HepG2 (cell line): ENCODE results near the gene BCLAF1. TPM values are rescaled to one million over a fixed set of nuclear protein-coding genes. Genes with fewer than 3 reads are reported as not detected.

Source experiments
- ATAC-seq: fragments of 200-7000 bp; cut with Tn5 transposase; 3 replicates; pipeline ENCODE4 v1.9.1; 2020; ENCODE audit warnings: mild to moderate bottlenecking, moderate library complexity
- BruUV-seq: library from RNA; stranded (reverse); fragments of 400-500 nt; replicated peaks from 2 replicates; lab custom pipeline; 2021; lab: Mats Ljungman, UMichigan
- CTCF ChIA-PET: fragments of 300-600 bp; formaldehyde crosslinking; extraction: SDS; loops from one replicate; lab custom pipeline; 2021; ENCODE audit warnings: low total read pairs, inconsistent platforms, low intra/inter-chr PET ratio; lab: Yijun Ruan, JAX
- POLR2A ChIA-PET: fragments of 350-600 bp; sonication (Branson Sonifier 250); formaldehyde crosslinking; loops from one replicate; lab custom pipeline; 2020; ENCODE audit warnings: antibody characterized with exemption, inconsistent platforms; lab: Yijun Ruan, JAX
- DNase-seq: peaks from one replicate; pipeline ENCODE4 v3.0.0-alpha.2; 2015; ENCODE audit warnings: low spot score
- FAIRE-seq: peaks from 3 replicates; lab custom pipeline; 2011; peaks lifted over from hg19 to GRCh38; lab: Jason Lieb, UNC
- H2AFZ ChIP-seq: one replicate; pipeline ENCODE4 v1.6.1; 2011; ENCODE audit warnings: low read length, inconsistent platforms
- H3K27ac ChIP-seq: fragments of 300-600 bp; 3 replicates; pipeline ENCODE4 v1.8.0; 2011; ENCODE audit warnings: mixed run types, mild to moderate bottlenecking, mixed read lengths, low read length, inconsistent platforms; ENCODE audit not compliant: insufficient read depth; ENCODE audit errors: extremely low read length
- H3K27me3 ChIP-seq, 2 experiments: fragments of 200-600 bp in 1 of 2; 2 replicates in 1 of 2; 3 replicates in 1 of 2; pipeline versions ENCODE4 v1.6.0 to v1.8.0; 2011; ENCODE audit warnings: low read length in 2 of 2, mild to moderate bottlenecking in 2 of 2, moderate library complexity in 2 of 2, inconsistent platforms in 1 of 2; ENCODE audit not compliant: insufficient read depth in 2 of 2, control insufficient read depth in 1 of 2
- H3K36me3 ChIP-seq, 2 experiments: fragments of 200-600 bp in 1 of 2; replicated peaks in 1 of 2; 2 replicates in 1 of 2; 3 replicates in 1 of 2; pipeline versions ENCODE4 v1.5.1 to v1.8.0; 2011; ENCODE audit warnings: low read length in 2 of 2, inconsistent platforms in 1 of 2; ENCODE audit not compliant: insufficient read depth in 2 of 2, control insufficient read depth in 1 of 2
- H3K4me1 ChIP-seq: 2 replicates; pipeline ENCODE4 v1.5.1; 2012; ENCODE audit warnings: low read length, inconsistent platforms; ENCODE audit not compliant: insufficient read depth
- H3K4me2 ChIP-seq: 2 replicates; pipeline ENCODE4 v1.6.0; 2011; ENCODE audit warnings: low read depth, low read length, inconsistent platforms
- H3K4me3 ChIP-seq, 3 experiments: fragments of 200-600 bp in 1 of 3; sonication (generic), shearing (Covaris generic) in 1 of 3; replicated peaks in 1 of 3; 2 replicates each; pipeline ENCODE4 v1.5.1; 2011 to 2016; ENCODE audit warnings: low read length in 3 of 3, inconsistent platforms in 2 of 3, low read depth in 2 of 3, mild to moderate bottlenecking in 2 of 3, control low read depth in 1 of 3, mixed read lengths in 1 of 3; ENCODE audit not compliant: insufficient read depth in 1 of 3
- H3K79me2 ChIP-seq: one replicate; pipeline ENCODE4 v1.6.1; 2011; ENCODE audit warnings: low read length, inconsistent platforms; ENCODE audit not compliant: insufficient read depth
- H3K9ac ChIP-seq: 2 replicates; pipeline ENCODE4 v1.6.0; 2011; ENCODE audit warnings: mild to moderate bottlenecking, low read depth, low read length, inconsistent platforms; ENCODE audit not compliant: insufficient read depth
- H3K9me3 ChIP-seq: 2 replicates; pipeline ENCODE4 v1.5.1; 2012; ENCODE audit warnings: mild to moderate bottlenecking, low read length
- H4K20me1 ChIP-seq: 2 replicates; pipeline ENCODE4 v1.6.0; 2011; ENCODE audit warnings: inconsistent platforms, mild to moderate bottlenecking, low read length, moderate library complexity; ENCODE audit not compliant: insufficient read depth
- BRD4 ChIP-seq: sonication (generic); formaldehyde crosslinking; IDR thresholded peaks from 2 replicates; pipeline ENCODE4 v1.4.0; 2020; ENCODE audit warnings: missing genetic modification reagents
- CREM ChIP-seq, 2 experiments: sonication (generic) in 1 of 2; formaldehyde crosslinking in 1 of 2; IDR thresholded peaks; 2 replicates each; pipeline versions ENCODE4 v1.4.0 to v1.6.1; 2016 to 2020; ENCODE audit warnings: antibody characterized with exemption in 1 of 2, mild to moderate bottlenecking in 1 of 2, missing genetic modification reagents in 1 of 2
- HOXA7 ChIP-seq: sonication (generic); formaldehyde crosslinking; IDR thresholded peaks from 2 replicates; pipeline ENCODE4 v1.8.1; 2022; ENCODE audit warnings: mild to moderate bottlenecking, missing genetic modification reagents, moderate library complexity
- MXD3 ChIP-seq: IDR thresholded peaks from 2 replicates; pipeline ENCODE4 v1.6.1; 2016; ENCODE audit warnings: mild to moderate bottlenecking, missing biosample characterization, missing genetic modification reagents
- NKX3-1 ChIP-seq: sonication (generic); formaldehyde crosslinking; IDR thresholded peaks from 2 replicates; pipeline ENCODE4 v1.5.0; 2020; ENCODE audit warnings: missing genetic modification reagents
- PAXIP1 ChIP-seq: sonication (generic); formaldehyde crosslinking; conservative IDR thresholded peaks from 2 replicates; pipeline ENCODE4 v1.4.0; 2020; ENCODE audit warnings: mild to moderate bottlenecking, missing genetic modification reagents, moderate library complexity
- SMAD3 ChIP-seq: sonication (generic); formaldehyde crosslinking; IDR thresholded peaks from 2 replicates; pipeline ENCODE4 v1.4.0; 2020; ENCODE audit warnings: missing genetic modification reagents
- SRY ChIP-seq: sonication (generic); formaldehyde crosslinking; IDR thresholded peaks from 2 replicates; pipeline ENCODE4 v1.8.0; 2022; ENCODE audit warnings: mild to moderate bottlenecking, missing genetic modification reagents
- TRIM24 ChIP-seq: sonication (generic); formaldehyde crosslinking; IDR thresholded peaks from 2 replicates; pipeline ENCODE4 v1.8.0; 2022; ENCODE audit warnings: mild to moderate bottlenecking, missing genetic modification reagents
- ZBTB7B ChIP-seq: sonication (generic); formaldehyde crosslinking; IDR thresholded peaks from 2 replicates; pipeline ENCODE4 v1.4.0; 2020; ENCODE audit warnings: missing genetic modification reagents
- ZNF10 ChIP-seq: sonication (generic); formaldehyde crosslinking; IDR thresholded peaks from 2 replicates; pipeline ENCODE4 v1.4.0; 2020; ENCODE audit warnings: mild to moderate bottlenecking, low read depth, missing genetic modification reagents, borderline replicate concordance
- ZNF343 ChIP-seq: sonication (generic); formaldehyde crosslinking; IDR thresholded peaks from 2 replicates; pipeline ENCODE4 v1.4.0; 2020; ENCODE audit warnings: mild to moderate bottlenecking, missing genetic modification reagents
- ZNF878 ChIP-seq: sonication (generic); formaldehyde crosslinking; IDR thresholded peaks from 2 replicates; pipeline ENCODE4 v1.8.1; 2023; ENCODE audit warnings: mild to moderate bottlenecking, missing genetic modification reagents, moderate library complexity
- WGBS: methylation state at CpG from one replicate; pipeline ENCODE4 v1.1.6; 2017; ENCODE audit warnings: low lambda C conversion rate; 5-methylcytosine and 5-hydroxymethylcytosine counted together
- in situ Hi-C: cut with HindIII; loops from 2 replicates; pipeline ENCODE4 v1.10.0; 2017; ENCODE audit warnings: low pct_unique_long_range_greater_than_20kb; ENCODE audit not compliant: extremely low pct_ligation_motif_present
- intact Hi-C: fragments of 100-400 bp; cut with micrococcal nuclease; formaldehyde crosslinking; loops from one replicate; pipeline ENCODE4 v1.10.0; 2022; ENCODE audit not compliant: unreplicated experiment
- polyA plus RNA-seq, 8 experiments: library from polyadenylated mRNA; depleted of rRNA in 3 of 8; stranded (reverse) in 7 of 8; unstranded in 1 of 8; fragments of >200 nt; fragmentation: Illumina TruSeq in 4 of 8; extraction: Trizol in 4 of 8; gene quantifications; 2 replicates each; pipeline versions ENCODE4 v1.2.1 to v1.2.3, GENCODE V29; 2011 to 2016; ENCODE audit warnings: low read depth in 4 of 8, missing spikeins in 1 of 8, mixed read lengths in 1 of 8; ENCODE audit not compliant: insufficient read depth in 1 of 8
- total RNA-seq, 5 experiments: library from RNA; depleted of rRNA; stranded (reverse); fragments of >200 nt; fragmentation: Illumina TruSeq; extraction: Trizol; gene quantifications; 2 replicates each; pipeline ENCODE4 v1.2.3, GENCODE V29; 2016; ENCODE audit warnings: low read depth in 1 of 5
- TF ChIP-seq, protein P1 (sequence below): sonication (generic); formaldehyde crosslinking; IDR thresholded peaks from 2 replicates; pipeline ENCODE4 v1.4.0; 2020; ENCODE audit warnings: mild to moderate bottlenecking, missing genetic modification reagents

The BCLAF1 gene
- total and polyA plus RNA-seq, 2 of the 13 experiments (the other 11 are each of a cell fraction or from before 2014, with no cell fraction given), result 55.3 to 292 TPM

DNA sequence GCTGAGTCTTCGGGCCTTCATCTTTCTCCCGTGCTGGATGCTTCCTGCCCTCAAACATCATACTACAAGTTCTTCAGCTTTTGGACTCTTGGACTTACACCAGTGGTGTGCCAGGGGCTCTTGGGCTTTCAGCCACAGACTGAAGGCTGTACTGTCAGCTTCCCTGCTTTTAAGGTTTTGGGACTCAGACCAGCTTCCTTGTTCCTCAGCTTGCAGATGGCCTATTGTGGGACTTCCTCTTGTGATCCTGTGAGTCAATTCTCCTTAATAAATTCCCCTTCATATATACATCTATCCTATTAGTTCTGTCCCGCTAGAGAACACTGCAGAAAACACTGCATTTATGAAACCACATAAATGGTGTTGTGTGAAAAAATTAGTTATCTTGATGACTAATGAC, 13.9 kb upstream of the BCLAF1 start:
- H3K9ac ChIP-seq, result no peak overlapping the region
- 4% methylated on average over 2 of the region's 3 CpGs for WGBS
- in situ Hi-C loops (loop anchor here (25.0 kb wide), 1 partner anchor 766 kb away; no protein-coding TSS in a partner anchor), intact Hi-C loops (no loop called here)
- CTCF ChIA-PET, result no interaction called here
- POLR2A ChIA-PET, result interaction anchor here (3.1 kb wide), 1 partner anchor 14 kb away, joined by 10 read pairs; the partner anchor contains the start of gene BCLAF1
- FAIRE-seq, result no peak
- no peak overlapping the region for H2AFZ ChIP-seq
- H3K4me2 ChIP-seq, result no peak overlapping the region
- H3K27me3 ChIP-seq, result peaks cover 0 to 4% of the 10 kb centered on the region in 2 experiments; a peak in 2 of 5 replicates
- no peaks in the 10 kb centered on the region for H3K9me3 ChIP-seq
- H3K4me3 ChIP-seq, result no peak overlapping the region
- ATAC-seq, result no peak
- no TSS peak for BruUV-seq
- no peaks in the 10 kb centered on the region for H4K20me1 ChIP-seq
- H3K36me3 ChIP-seq, result no peaks in the 10 kb centered on the region
- H3K4me1 ChIP-seq, result no peaks in the 10 kb centered on the region
- H3K79me2 ChIP-seq, result no peaks in the 10 kb centered on the region
- DNase-seq, result no peak
- no peak overlapping the region for H3K27ac ChIP-seq
- TF ChIP-seq MXD3 (CRISPR knock-in tag) (no peak), PAXIP1 (CRISPR knock-in tag) (no peak), BRD4 (CRISPR knock-in tag) (no peak), SRY (no peak), ZNF878 (CRISPR knock-in tag) (no peak), TRIM24 (CRISPR knock-in tag) (no peak), ZBTB7B (CRISPR knock-in tag) (no peak), ZNF343 (CRISPR knock-in tag) (no peak), HOXA7 (CRISPR knock-in tag) (no peak), CREM (IDR thresholded peaks at IDR 0.05) (no peak), CREM (CRISPR knock-in tag; IDR thresholded peaks at IDR 0.05) (no peak), SMAD3 (CRISPR knock-in tag) (no peak), NKX3-1 (CRISPR knock-in tag) (no peak), ZNF10 (no peak)
- TF ChIP-seq, protein P1, sequence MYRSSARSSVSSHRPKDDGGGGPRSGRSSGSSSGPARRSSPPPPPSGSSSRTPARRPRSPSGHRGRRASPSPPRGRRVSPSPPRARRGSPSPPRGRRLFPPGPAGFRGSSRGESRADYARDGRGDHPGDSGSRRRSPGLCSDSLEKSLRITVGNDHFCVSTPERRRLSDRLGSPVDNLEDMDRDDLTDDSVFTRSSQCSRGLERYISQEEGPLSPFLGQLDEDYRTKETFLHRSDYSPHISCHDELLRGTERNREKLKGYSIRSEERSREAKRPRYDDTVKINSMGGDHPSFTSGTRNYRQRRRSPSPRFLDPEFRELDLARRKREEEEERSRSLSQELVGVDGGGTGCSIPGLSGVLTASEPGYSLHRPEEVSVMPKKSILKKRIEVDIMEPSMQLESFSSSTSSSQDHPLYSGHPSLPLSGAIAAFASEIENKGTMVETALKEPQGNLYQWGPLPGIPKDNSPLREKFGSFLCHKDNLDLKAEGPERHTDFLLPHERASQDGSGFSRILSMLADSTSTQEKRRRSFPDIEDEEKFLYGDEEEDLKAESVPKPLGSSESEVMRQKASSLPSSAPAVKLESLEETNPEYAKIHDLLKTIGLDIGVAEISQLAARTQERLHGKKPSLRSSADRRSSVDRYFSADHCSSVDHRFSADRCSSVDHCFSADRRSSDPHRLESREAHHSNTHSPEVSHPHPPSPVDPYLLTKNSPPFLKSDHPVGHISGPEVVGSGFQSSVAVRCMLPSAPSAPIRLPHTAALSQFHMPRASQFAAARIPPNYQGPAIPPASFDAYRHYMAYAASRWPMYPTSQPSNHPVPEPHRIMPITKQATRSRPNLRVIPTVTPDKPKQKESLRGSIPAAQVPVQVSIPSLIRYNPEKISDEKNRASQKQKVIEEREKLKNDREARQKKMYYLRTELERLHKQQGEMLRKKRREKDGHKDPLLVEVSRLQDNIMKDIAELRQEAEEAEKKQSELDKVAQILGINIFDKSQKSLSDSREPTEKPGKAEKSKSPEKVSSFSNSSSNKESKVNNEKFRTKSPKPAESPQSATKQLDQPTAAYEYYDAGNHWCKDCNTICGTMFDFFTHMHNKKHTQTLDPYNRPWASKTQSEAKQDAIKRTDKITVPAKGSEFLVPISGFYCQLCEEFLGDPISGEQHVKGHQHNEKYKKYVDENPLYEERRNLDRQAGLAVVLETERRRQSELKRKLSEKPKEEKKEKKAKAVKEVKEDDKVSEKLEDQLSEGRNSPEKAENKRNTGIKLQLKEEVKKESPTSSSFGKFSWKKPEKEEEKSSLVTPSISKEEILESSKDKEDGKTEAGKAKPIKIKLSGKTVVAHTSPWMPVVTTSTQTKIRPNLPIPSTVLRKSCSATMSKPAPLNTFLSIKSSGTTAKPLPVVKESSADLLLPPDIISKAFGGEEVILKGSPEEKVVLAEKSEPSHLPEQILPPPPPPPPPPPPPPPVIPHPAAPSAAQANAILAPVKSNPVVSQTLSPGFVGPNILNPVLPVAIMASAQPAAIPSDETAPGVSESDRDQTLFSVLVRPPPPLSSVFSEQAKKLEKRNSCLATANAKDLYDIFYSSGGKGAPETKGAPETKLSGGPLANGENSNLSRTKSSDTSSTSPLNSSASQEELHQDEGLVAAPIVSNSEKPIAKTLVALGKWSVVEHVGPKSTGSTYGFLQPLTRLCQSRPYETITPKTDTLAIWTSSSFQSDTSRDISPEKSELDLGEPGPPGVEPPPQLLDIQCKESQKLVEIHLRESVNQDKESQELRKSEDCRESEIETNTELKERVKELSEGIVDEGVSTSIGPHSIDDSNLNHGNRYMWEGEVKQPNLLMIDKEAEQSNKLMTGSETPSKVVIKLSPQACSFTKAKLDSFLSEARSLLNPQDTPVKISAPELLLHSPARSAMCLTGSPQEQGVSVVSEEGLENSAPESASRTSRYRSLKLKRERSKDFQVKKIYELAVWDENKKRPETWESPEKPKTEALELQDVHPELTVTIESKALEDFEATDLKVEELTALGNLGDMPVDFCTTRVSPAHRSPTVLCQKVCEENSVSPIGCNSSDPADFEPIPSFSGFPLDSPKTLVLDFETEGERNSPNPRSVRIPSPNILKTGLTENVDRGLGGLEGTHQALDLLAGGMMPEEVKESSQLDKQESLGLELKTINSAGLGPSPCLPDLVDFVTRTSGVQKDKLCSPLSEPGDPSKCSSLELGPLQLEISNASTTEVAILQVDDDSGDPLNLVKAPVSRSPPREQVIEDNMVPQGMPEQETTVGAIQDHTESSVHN (CRISPR knock-in tag), result no peak
